ENCODE measurements around the gene ROPN1L. TPM values are rescaled to one million over a fixed set of nuclear protein-coding genes. Genes with fewer than 3 reads are reported as not detected.

ROPN1L gene
- total and polyA plus RNA-seq, 2 of the 8 experiments (the other 6 are each of a cell fraction or from before 2014, with no cell fraction given), result 0.24 to 0.73 TPM

DNA sequence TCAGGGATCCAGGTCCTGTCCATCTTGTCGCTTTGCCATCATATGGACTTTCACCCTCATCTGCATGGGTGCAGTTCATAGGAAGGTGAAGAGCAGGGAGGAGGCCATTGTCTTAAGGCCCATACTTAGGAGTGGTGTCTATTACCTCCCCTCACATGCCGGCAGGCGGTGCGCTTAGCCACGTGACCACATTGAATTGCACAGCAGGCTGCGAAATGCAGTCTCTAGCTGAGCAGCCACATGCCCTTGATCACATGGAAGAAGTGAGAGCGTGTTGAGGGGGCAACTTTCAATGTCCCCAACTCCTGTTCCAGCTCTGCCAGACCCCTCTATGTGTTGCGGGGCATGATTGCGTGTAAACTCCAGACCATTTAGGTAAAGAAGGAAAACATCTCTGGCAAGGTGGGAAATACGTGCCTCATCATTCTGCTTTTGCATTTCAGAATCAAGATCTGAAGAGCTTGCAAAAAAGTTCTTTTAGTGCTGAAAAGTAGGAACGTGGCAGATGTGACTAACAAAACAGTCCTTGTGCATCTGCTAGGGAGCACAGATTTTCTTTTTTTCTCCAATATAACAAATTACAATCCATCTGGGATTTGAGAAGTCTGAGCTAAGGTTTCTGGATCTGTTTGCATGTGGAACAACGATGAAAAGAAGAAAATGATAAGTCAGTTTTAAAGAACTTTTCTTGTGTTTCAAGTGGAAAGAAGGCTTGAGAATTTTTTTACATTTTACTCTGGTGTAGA lies 34.4 kb downstream of the ROPN1L start (continued):
- TF ChIP-seq, protein P1, sequence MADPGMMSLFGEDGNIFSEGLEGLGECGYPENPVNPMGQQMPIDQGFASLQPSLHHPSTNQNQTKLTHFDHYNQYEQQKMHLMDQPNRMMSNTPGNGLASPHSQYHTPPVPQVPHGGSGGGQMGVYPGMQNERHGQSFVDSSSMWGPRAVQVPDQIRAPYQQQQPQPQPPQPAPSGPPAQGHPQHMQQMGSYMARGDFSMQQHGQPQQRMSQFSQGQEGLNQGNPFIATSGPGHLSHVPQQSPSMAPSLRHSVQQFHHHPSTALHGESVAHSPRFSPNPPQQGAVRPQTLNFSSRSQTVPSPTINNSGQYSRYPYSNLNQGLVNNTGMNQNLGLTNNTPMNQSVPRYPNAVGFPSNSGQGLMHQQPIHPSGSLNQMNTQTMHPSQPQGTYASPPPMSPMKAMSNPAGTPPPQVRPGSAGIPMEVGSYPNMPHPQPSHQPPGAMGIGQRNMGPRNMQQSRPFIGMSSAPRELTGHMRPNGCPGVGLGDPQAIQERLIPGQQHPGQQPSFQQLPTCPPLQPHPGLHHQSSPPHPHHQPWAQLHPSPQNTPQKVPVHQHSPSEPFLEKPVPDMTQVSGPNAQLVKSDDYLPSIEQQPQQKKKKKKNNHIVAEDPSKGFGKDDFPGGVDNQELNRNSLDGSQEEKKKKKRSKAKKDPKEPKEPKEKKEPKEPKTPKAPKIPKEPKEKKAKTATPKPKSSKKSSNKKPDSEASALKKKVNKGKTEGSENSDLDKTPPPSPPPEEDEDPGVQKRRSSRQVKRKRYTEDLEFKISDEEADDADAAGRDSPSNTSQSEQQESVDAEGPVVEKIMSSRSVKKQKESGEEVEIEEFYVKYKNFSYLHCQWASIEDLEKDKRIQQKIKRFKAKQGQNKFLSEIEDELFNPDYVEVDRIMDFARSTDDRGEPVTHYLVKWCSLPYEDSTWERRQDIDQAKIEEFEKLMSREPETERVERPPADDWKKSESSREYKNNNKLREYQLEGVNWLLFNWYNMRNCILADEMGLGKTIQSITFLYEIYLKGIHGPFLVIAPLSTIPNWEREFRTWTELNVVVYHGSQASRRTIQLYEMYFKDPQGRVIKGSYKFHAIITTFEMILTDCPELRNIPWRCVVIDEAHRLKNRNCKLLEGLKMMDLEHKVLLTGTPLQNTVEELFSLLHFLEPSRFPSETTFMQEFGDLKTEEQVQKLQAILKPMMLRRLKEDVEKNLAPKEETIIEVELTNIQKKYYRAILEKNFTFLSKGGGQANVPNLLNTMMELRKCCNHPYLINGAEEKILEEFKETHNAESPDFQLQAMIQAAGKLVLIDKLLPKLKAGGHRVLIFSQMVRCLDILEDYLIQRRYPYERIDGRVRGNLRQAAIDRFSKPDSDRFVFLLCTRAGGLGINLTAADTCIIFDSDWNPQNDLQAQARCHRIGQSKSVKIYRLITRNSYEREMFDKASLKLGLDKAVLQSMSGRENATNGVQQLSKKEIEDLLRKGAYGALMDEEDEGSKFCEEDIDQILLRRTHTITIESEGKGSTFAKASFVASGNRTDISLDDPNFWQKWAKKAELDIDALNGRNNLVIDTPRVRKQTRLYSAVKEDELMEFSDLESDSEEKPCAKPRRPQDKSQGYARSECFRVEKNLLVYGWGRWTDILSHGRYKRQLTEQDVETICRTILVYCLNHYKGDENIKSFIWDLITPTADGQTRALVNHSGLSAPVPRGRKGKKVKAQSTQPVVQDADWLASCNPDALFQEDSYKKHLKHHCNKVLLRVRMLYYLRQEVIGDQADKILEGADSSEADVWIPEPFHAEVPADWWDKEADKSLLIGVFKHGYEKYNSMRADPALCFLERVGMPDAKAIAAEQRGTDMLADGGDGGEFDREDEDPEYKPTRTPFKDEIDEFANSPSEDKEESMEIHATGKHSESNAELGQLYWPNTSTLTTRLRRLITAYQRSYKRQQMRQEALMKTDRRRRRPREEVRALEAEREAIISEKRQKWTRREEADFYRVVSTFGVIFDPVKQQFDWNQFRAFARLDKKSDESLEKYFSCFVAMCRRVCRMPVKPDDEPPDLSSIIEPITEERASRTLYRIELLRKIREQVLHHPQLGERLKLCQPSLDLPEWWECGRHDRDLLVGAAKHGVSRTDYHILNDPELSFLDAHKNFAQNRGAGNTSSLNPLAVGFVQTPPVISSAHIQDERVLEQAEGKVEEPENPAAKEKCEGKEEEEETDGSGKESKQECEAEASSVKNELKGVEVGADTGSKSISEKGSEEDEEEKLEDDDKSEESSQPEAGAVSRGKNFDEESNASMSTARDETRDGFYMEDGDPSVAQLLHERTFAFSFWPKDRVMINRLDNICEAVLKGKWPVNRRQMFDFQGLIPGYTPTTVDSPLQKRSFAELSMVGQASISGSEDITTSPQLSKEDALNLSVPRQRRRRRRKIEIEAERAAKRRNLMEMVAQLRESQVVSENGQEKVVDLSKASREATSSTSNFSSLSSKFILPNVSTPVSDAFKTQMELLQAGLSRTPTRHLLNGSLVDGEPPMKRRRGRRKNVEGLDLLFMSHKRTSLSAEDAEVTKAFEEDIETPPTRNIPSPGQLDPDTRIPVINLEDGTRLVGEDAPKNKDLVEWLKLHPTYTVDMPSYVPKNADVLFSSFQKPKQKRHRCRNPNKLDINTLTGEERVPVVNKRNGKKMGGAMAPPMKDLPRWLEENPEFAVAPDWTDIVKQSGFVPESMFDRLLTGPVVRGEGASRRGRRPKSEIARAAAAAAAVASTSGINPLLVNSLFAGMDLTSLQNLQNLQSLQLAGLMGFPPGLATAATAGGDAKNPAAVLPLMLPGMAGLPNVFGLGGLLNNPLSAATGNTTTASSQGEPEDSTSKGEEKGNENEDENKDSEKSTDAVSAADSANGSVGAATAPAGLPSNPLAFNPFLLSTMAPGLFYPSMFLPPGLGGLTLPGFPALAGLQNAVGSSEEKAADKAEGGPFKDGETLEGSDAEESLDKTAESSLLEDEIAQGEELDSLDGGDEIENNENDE (IDR thresholded peaks at IDR 0.05; ENCODE audit: insufficient replicate concordance, low read length), result no peak

Data from H1 (cell line).